Prostate gland (tissue), 2 donors: ENCODE measurements around the gene TUBB3.

Source experiments
- CTCF ChIP-seq, 4 experiments: fragments of 200-600 bp in 2 of 4; fragments of 450-650 bp in 2 of 4; sonication (generic) in 2 of 4; IDR thresholded peaks; 1 replicate in 3 of 4; 2 replicates in 1 of 4; pipeline ENCODE4 v1.5.1; 2016 to 2019; ENCODE audit warnings: antibody characterized with exemption in 4 of 4, mild to moderate bottlenecking in 2 of 4, moderate library complexity in 2 of 4
- POLR2A ChIP-seq: fragments of 450-650 bp; IDR thresholded peaks from one replicate; pipeline ENCODE4 v1.6.1; 2016; ENCODE audit warnings: antibody characterized with exemption, mild to moderate bottlenecking

- TF ChIP-seq CTCF (IDR thresholded peaks at IDR 0.05): no peak
- TF ChIP-seq POLR2A: no peak
These were observed 30.5 kb upstream of the TUBB3 start for GRCh38 chr16:89892635-89893034.
